Heart left ventricle (tissue), 16 donors: ENCODE measurements around the gene TBX18. TPM values are rescaled to one million over a fixed set of nuclear protein-coding genes. Genes with fewer than 3 reads are reported as not detected.

Experiments
- ATAC-seq, 4 donors: fragments of 200-7000 bp; cut with Tn5 transposase; one replicate each; pipeline ENCODE4 v1.9.1; 2020 to 2022; ENCODE audit warnings: moderate library complexity in 4 of 4, mild to moderate bottlenecking in 3 of 4, moderate number of reproducible peaks in 1 of 4
- DNase-seq, 5 donors: peaks; one replicate each; pipeline ENCODE4 v3.0.0-alpha.2; 2020
- H3K27ac ChIP-seq, 12 donors: fragments of 200-600 bp; sonication (generic) in 4 of 12; one replicate each; pipeline versions ENCODE4 v1.5.0 to v1.8.0; 2016 to 2022; ENCODE audit warnings: mild to moderate bottlenecking in 2 of 12
- H3K27me3 ChIP-seq, 9 donors: fragments of 200-600 bp; sonication (generic) in 2 of 9; one replicate each; pipeline versions ENCODE4 v1.5.1 to v1.8.0; 2016 to 2022; ENCODE audit warnings: mild to moderate bottlenecking in 3 of 9
- H3K36me3 ChIP-seq, 9 donors: fragments of 200-600 bp; sonication (generic) in 2 of 9; one replicate each; pipeline versions ENCODE4 v1.5.0 to v1.8.0; 2018 to 2022; ENCODE audit warnings: mild to moderate bottlenecking in 2 of 9
- H3K4me1 ChIP-seq, 12 donors: fragments of 200-600 bp; sonication (generic) in 4 of 12; one replicate each; pipeline versions ENCODE4 v1.5.0 to v1.8.0; 2016 to 2022; ENCODE audit warnings: mild to moderate bottlenecking in 3 of 12
- H3K4me3 ChIP-seq, 12 donors: fragments of 200-600 bp; sonication (generic) in 4 of 12; one replicate each; pipeline versions ENCODE4 v1.5.0 to v1.8.0; 2017 to 2022; ENCODE audit warnings: mild to moderate bottlenecking in 9 of 12, moderate library complexity in 4 of 12
- H3K9me3 ChIP-seq, 12 donors: fragments of 200-600 bp; sonication (generic) in 4 of 12; one replicate each; pipeline versions ENCODE4 v1.5.0 to v1.8.0; 2016 to 2022; ENCODE audit warnings: mild to moderate bottlenecking in 1 of 12
- POLR2A ChIP-seq, 2 donors: fragments of 450-650 bp; IDR thresholded peaks; one replicate each; pipeline ENCODE4 v1.6.1; 2017; ENCODE audit warnings: antibody characterized with exemption in 2 of 2, mild to moderate bottlenecking in 2 of 2, moderate library complexity in 2 of 2
- WGBS, 4 donors: extraction: QIAGEN DNeasy Blood & Tissue Kit in 2 of 4; methylation state at CpG; one replicate each; pipeline versions ENCODE4 v1.1.5 to v1.1.7; 2013 to 2018; 5-methylcytosine and 5-hydroxymethylcytosine counted together
- intact Hi-C, 10 donors: fragments of 100-400 bp; cut with DNase I; formaldehyde crosslinking; loops; one replicate each; pipeline versions ENCODE4 v1.11.1 to v1.14.2; 2022
- polyA plus RNA-seq, 2 donors: library from polyadenylated mRNA; stranded (reverse); fragments of 200-250 nt; gene quantifications; one replicate each; pipeline ENCODE4 v1.2.3, GENCODE V29; 2013
- total RNA-seq, 9 donors: library from RNA; depleted of rRNA in 2 of 9; stranded (reverse); fragments of >200 nt in 2 of 9; fragmentation: NEBNext Ultra II Directional in 3 of 9; extraction: Animal tissue kit (Norgen Biotek cat#: 25700) in 3 of 9; gene quantifications; one replicate each; pipeline versions ENCODE4 v1.1.0 to v1.2.4, GENCODE V29; 2016 to 2023
- TF ChIP-seq, protein P1 (sequence below), 12 donors: fragments of 200-600 bp; sonication (generic) in 4 of 12; IDR thresholded peaks; one replicate each; pipeline versions ENCODE4 v1.5.0 to v1.8.0; 2018 to 2022; ENCODE audit warnings: antibody characterized with exemption in 12 of 12, mild to moderate bottlenecking in 5 of 12
- donor health status: ischemic (EF 13 %, LVEDD 7.1; RV severe dilation, severe dysfunction).
- donor health status: healthy with polysubstance abuse.
- donor health status: DM: no; HTN: yes; CAD: no.
- donor health status: DM: no; HTN: no; CAD: no.
- donor health status: ischemic (EF 25% LVEDD 6.9; RV normal size, moderate dysfunction).
- donor health status: ischemic (EF 25% LVEDD 5.7; RV mildly dilated, moderate dysfunction).
- donor health status: healthy.
- donor health status: DM: yes; HTN: yes; CAD: no.
- donor health status: ischemic (EF 35%, LVEDD 5.7; RV mildly dilated, moderate dysfunction).
- donor health status: nonischemic (EF 11% LVEDD 7.7; RV severe dilation, severe dysfunction).
- donor health status: DM: yes; HTN: yes; CAD: no.
- donor health status: PGD.
- donor health status: ischemic (EF 29% LVEDD 5.4; RV normal size, mild dysfunction).
- donor health status: nonischemic (EF 23%, LVEDD 6.1; RV moderate dilation, normal function).

TBX18 gene
- total and polyA plus RNA-seq, 11 donors = 1.3 to 14.9 (median 2.3) TPM

DNA sequence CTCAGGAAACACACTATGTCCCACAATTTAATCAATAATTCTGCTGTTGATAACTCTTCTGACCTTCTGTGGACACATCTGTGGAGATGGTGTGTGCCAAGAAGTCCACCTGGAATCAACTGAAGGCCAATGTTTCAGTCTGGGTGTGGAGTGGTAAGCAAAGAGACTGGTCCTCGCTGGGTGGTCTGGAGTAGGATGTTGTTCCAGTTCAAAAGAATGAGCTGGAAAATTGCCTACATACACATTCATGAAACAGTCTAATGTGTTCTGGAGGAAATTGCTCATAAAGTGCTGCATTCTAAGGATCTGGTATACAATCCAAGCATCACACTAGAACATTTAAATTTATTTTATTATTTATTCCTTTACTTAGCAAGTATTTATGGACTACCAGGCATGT is 33.9 kb upstream of the TBX18 start:
- Histone ChIP-seq H3K27me3 (no peaks in the 10 kb centered on the region), H3K9me3 (no peaks in the 10 kb centered on the region), H3K4me3 (no peak overlapping the region), H3K36me3 (no peaks in the 10 kb centered on the region), H3K4me1 (no peaks in the 10 kb centered on the region), H3K27ac (no peak overlapping the region)
- intact Hi-C loops = no loop called here
- 15 to 56% (median 32%) methylated on average over 1 of the region's 1 CpG for WGBS, 4 donors
- DNase-seq (no peak), ATAC-seq (no peak)
- no peak for TF ChIP-seq POLR2A (IDR thresholded peaks at IDR 0.05)
- TF ChIP-seq, protein P1, sequence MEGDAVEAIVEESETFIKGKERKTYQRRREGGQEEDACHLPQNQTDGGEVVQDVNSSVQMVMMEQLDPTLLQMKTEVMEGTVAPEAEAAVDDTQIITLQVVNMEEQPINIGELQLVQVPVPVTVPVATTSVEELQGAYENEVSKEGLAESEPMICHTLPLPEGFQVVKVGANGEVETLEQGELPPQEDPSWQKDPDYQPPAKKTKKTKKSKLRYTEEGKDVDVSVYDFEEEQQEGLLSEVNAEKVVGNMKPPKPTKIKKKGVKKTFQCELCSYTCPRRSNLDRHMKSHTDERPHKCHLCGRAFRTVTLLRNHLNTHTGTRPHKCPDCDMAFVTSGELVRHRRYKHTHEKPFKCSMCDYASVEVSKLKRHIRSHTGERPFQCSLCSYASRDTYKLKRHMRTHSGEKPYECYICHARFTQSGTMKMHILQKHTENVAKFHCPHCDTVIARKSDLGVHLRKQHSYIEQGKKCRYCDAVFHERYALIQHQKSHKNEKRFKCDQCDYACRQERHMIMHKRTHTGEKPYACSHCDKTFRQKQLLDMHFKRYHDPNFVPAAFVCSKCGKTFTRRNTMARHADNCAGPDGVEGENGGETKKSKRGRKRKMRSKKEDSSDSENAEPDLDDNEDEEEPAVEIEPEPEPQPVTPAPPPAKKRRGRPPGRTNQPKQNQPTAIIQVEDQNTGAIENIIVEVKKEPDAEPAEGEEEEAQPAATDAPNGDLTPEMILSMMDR (IDR thresholded peaks at IDR 0.05) = no peak

DNA sequence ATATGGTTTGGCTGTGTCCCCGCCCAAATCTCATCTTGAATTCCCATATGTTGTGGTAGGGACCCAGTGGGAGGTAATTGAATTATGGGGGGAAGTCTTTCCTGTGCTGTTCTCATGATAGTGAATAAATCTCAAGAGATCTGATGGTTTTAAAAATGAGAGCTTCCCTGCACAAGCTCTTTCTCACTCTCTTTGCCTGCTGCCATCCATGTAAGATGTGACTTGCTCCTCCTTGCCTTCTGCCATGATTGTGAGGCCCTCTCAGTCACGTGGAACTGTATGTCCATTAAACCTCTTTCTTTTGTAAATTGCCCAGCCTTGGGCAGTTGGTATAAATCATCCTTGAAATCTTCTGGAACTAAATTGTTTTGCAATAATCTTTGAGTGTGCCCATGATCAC is 31.9 kb upstream of the TBX18 start:
- no peaks in the 10 kb centered on the region for H3K9me3 ChIP-seq
- intact Hi-C loops = no loop called here
- H3K4me3 ChIP-seq = no peak overlapping the region
- ATAC-seq (no peak), DNase-seq (no peak)
- H3K27ac ChIP-seq = no peak overlapping the region
- H3K27me3 ChIP-seq = no peaks in the 10 kb centered on the region
- WGBS, 4 donors = 45 to 54% (median 50%) methylated on average over 2 of the region's 2 CpGs
- no peak for TF ChIP-seq POLR2A (IDR thresholded peaks at IDR 0.05)
- TF ChIP-seq, protein P1 (IDR thresholded peaks at IDR 0.05) = no peak
- H3K4me1 ChIP-seq = no peaks in the 10 kb centered on the region
- no peaks in the 10 kb centered on the region for H3K36me3 ChIP-seq

DNA sequence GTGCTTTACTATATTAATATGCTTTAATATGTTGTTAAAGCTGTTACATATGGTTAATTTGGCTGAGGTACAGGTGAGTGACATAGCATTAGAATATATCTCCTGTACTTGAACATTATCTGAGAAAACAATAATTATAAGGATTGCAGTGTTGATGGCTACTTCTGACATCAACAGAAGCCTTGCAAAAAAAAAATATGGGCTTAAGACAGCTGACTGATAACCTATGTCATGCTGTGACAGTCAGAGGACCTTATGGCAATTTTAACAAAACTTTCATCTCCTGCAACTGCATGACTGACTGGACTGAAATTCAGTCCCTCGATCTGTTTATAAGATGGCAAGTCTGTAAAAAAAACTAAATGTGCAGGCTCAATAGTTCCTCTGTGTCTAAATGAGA is 27.5 kb upstream of the TBX18 start:
- DNase-seq (no peak), ATAC-seq (no peak)
- H3K27ac ChIP-seq = no peak overlapping the region
- intact Hi-C loops = no loop called here
- no peak for TF ChIP-seq POLR2A (IDR thresholded peaks at IDR 0.05)
- H3K9me3 ChIP-seq = peaks cover 0 to 8% (median 0%) of the 10 kb centered on the region in 12 donors
- H3K4me1 ChIP-seq = no peaks in the 10 kb centered on the region
- no peaks in the 10 kb centered on the region for H3K36me3 ChIP-seq
- H3K27me3 ChIP-seq = no peaks in the 10 kb centered on the region
- 73 to 80% (median 75%) methylated on average over 1 of the region's 1 CpG for WGBS, 4 donors
- H3K4me3 ChIP-seq = no peak overlapping the region

DNA sequence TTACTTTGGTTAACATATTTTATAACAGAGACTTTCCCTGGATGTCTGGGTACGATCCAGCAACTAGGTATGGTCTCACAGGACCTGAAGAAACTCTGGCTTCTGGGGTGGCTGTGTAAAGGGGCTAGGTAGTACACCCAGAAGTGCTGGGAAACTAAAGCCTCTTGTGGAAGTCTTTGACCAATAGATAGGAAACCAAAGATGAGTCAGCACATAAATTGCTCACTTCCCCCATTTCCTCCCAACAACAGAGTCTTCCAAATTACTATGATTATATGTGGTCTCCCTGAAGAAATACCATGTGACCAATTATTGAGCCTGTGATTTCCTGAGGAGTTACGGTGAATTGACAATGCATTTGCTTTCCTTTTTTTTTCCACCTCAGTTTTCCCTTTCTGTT is 26.8 kb upstream of the TBX18 start:
- H3K4me1 ChIP-seq = no peaks in the 10 kb centered on the region
- H3K36me3 ChIP-seq = no peaks in the 10 kb centered on the region
- DNase-seq (no peak), ATAC-seq (no peak)
- TF ChIP-seq, protein P1 (IDR thresholded peaks at IDR 0.05) = no peak
- no peak for TF ChIP-seq POLR2A (IDR thresholded peaks at IDR 0.05)
- H3K4me3 ChIP-seq = no peak overlapping the region
- H3K27me3 ChIP-seq = no peaks in the 10 kb centered on the region
- peaks cover 0 to 8% (median 0%) of the 10 kb centered on the region in 12 donors for H3K9me3 ChIP-seq
- intact Hi-C loops = no loop called here
- no peak overlapping the region for H3K27ac ChIP-seq
- 41 to 48% (median 46%) methylated on average over 2 of the region's 2 CpGs for WGBS, 4 donors

GRCh38 chr6:84789170-84789569 is 24.8 kb upstream of the TBX18 start:
- intact Hi-C loops = no loop called here
- Histone ChIP-seq H3K4me3 (no peak overlapping the region), H3K4me1 (no peaks in the 10 kb centered on the region), H3K9me3 (peaks cover 0 to 8% (median 0%) of the 10 kb centered on the region in 12 donors), H3K27ac (no peak overlapping the region), H3K27me3 (no peaks in the 10 kb centered on the region), H3K36me3 (no peaks in the 10 kb centered on the region)
- TF ChIP-seq, protein P1 (IDR thresholded peaks at IDR 0.05) = no peak
- no peak for TF ChIP-seq POLR2A (IDR thresholded peaks at IDR 0.05)
- DNase-seq = no peak
- no peak for ATAC-seq
